T-helper 2 cell treated with Interferon-gamma antibody and Interleukin-4, amounts not matched to agents 100 ng/mL and 5 ng/mL, for 36 hours (primary cell): Measurements from ENCODE around the gene HSPA12B. TPM values are rescaled to one million over a fixed set of nuclear protein-coding genes. Genes with fewer than 3 reads are reported as not detected.

Experiments
- intact Hi-C: fragments of 100-400 bp; cut with micrococcal nuclease; formaldehyde crosslinking; loops from one replicate; pipeline ENCODE4 v1.15.1; 2023
- total RNA-seq: library from RNA; stranded (reverse); gene quantifications from 2 replicates; pipeline ENCODE4 v1.2.3, GENCODE V29; 2022

HSPA12B gene
- total RNA-seq, 1 donor from 2014 or later = not detected

- intact Hi-C loops = no loop called here
These were observed 4.1 kb upstream of the HSPA12B start for GRCh38 chr20:3728354-3728753.

GRCh38 chr20:3728876-3729275, 3.6 kb upstream of the HSPA12B start:
- intact Hi-C loops = no loop called here

GRCh38 chr20:3729378-3729777, 3.1 kb upstream of the HSPA12B start:
- intact Hi-C loops = no loop called here

GRCh38 chr20:3729811-3730540, 2.5 kb upstream of the HSPA12B start:
- intact Hi-C loops = no loop called here

- intact Hi-C loops = no loop called here
These were observed 1.4 kb upstream of the HSPA12B start for GRCh38 chr20:3730803-3731672.

GRCh38 chr20:3731944-3732326, 550 bp upstream of the HSPA12B start:
- intact Hi-C loops = no loop called here

GRCh38 chr20:3733119-3733995, 872 bp downstream of the HSPA12B start:
- intact Hi-C loops = no loop called here

GRCh38 chr20:3734111-3734843, 1.8 kb downstream of the HSPA12B start:
- intact Hi-C loops = no loop called here

GRCh38 chr20:3735768-3736167, 3.3 kb downstream of the HSPA12B start:
- intact Hi-C loops = no loop called here

GRCh38 chr20:3738111-3739053, 5.9 kb downstream of the HSPA12B start:
- intact Hi-C loops = no loop called here

GRCh38 chr20:3739054-3739925, 6.8 kb downstream of the HSPA12B start:
- intact Hi-C loops = no loop called here

- intact Hi-C loops = no loop called here
These were observed 7.5 kb downstream of the HSPA12B start for GRCh38 chr20:3739926-3740451.

GRCh38 chr20:3740615-3741301, 8.3 kb downstream of the HSPA12B start:
- intact Hi-C loops = no loop called here

- intact Hi-C loops = no loop called here
These were observed 9.5 kb downstream of the HSPA12B start for GRCh38 chr20:3741836-3742458.

GRCh38 chr20:3743251-3743650, 10.8 kb downstream of the HSPA12B start:
- intact Hi-C loops = no loop called here

- intact Hi-C loops = no loop called here
These were observed 11.6 kb downstream of the HSPA12B start for GRCh38 chr20:3744037-3744436.
